HFFc6 (cell line): ENCODE measurements around the gene TIMM50. TPM values are rescaled to one million over a fixed set of nuclear protein-coding genes. Genes with fewer than 3 reads are reported as not detected.

Experiments used
- DNase-seq: peaks from one replicate; pipeline ENCODE4 v3.0.0-alpha.2; 2018
- H3K27ac Mint-ChIP-seq: 2 replicates; pipeline ENCODE4 v1.8.0; 2020; ENCODE audit warnings: mild to moderate bottlenecking, mixed read lengths
- H3K27me3 Mint-ChIP-seq: 2 replicates; pipeline ENCODE4 v1.8.0; 2021; ENCODE audit warnings: mild to moderate bottlenecking, moderate library complexity, mixed read lengths; ENCODE audit not compliant: insufficient read depth
- H3K36me3 Mint-ChIP-seq: 2 replicates; pipeline ENCODE4 v1.8.0; 2021; ENCODE audit warnings: low read depth, mixed read lengths
- H3K4me1 Mint-ChIP-seq: 2 replicates; pipeline ENCODE4 v1.8.0; 2020; ENCODE audit warnings: low read depth, mixed read lengths
- H3K4me3 Mint-ChIP-seq: 2 replicates; pipeline ENCODE4 v1.8.0; 2020; ENCODE audit warnings: mild to moderate bottlenecking, moderate library complexity, mixed read lengths
- H3K9me3 Mint-ChIP-seq: 2 replicates; pipeline ENCODE4 v1.8.0; 2020; ENCODE audit warnings: mild to moderate bottlenecking, mixed read lengths
- CTCF ChIP-seq: fragments of 200-600 bp; sonication (generic); IDR thresholded peaks from 2 replicates; pipeline ENCODE4 v1.5.0; 2021; ENCODE audit warnings: antibody characterized with exemption, mild to moderate bottlenecking
- long read RNA-seq: library from polyadenylated mRNA; unstranded; transcript quantifications from one replicate; pipeline ENCODE4 v2.0.0, GENCODE V29; 2019
- total RNA-seq, 6 experiments: library from RNA; stranded (reverse); fragmentation: NEBNext Ultra II Directional; extraction: Animal tissue kit (Norgen Biotek cat#: 25700); gene quantifications; 2 replicates in 1 of 6; 3 replicates in 5 of 6; pipeline ENCODE4 v1.2.3, GENCODE V29; 2021

Gene TIMM50
- 100 to 1,000 TPM in 1 of 6 experiments, 10 to 100 TPM in 5; 86.2 to 104 (median 92.5) TPM for total RNA-seq
- long read RNA-seq, transcript TIMM50-201 (11 exons, 1,612 nt) = major isoform, 125 of 145 reads
- long read RNA-seq, partial matches to known transcripts = 1 of 145 reads
- long read RNA-seq, other reads (novel, unspliced or antisense) = 15 of 145 reads

- peaks cover 16% of the 10 kb centered on the region for H3K36me3 Mint-ChIP-seq
- H3K27me3 Mint-ChIP-seq = peaks cover 6% of the 10 kb centered on the region
- DNase-seq = peak; percentile 93
- peaks cover 21% of the 10 kb centered on the region for H3K4me1 Mint-ChIP-seq
- peak within 1 kb of the TSS; percentile 97 for H3K27ac Mint-ChIP-seq
- H3K9me3 Mint-ChIP-seq = no peaks in the 10 kb centered on the region
- H3K4me3 Mint-ChIP-seq = peak within 1 kb of the TSS; percentile 99
- TF ChIP-seq CTCF = no peak
These were observed at the start of gene TIMM50 for GRCh38 chr19:39480337-39481228. TIMM50 (plus strand) TSS chr19:39480838; CDS start chr19:39480854, 16 bp downstream.

- peaks cover 59% of the 10 kb centered on the region for H3K4me1 Mint-ChIP-seq
- H3K4me3 Mint-ChIP-seq = no peak overlapping the region; the same call in 1 of the 2 replicates
- peaks cover 32% of the 10 kb centered on the region for H3K36me3 Mint-ChIP-seq
- no peak for DNase-seq
- TF ChIP-seq CTCF = no peak
- peaks cover 26% of the 10 kb centered on the region for H3K27me3 Mint-ChIP-seq
- peak overlapping the region; percentile 98 for H3K27ac Mint-ChIP-seq
- peaks cover 6% of the 10 kb centered on the region for H3K9me3 Mint-ChIP-seq
These were observed 48.0 kb upstream of the TIMM50 start for GRCh38 chr19:39432677-39433025.

DNA sequence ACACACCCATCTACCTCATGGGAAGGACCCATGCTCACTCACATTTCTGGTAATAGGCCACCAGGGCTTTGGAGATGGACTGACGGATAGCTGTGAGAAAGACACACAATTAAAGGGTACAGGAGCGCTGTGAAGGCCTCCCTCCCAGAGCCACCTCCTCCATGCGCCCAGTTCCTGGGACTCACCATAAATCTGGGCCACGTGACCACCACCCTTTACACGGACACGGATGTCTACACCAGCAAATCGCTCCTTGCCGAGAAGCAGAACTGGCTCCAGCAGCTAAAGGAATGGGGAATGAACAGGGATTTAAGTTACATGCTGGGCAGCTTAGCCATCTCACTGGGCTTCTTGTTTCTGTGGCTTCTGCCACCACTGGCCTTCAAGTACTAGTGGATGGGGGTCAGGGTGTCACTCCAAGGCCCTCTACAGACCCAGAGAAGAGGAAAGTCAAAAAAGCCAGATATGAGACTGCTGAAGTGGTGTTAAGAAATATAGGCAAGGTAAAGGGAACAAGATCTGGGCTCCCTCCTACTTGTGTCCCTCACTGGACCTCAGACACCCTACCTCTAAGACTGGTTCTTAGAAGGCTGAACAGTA lies 47.1 kb upstream of the TIMM50 start:
- no peak for DNase-seq
- TF ChIP-seq CTCF = no peak
- Mint-ChIP-seq H3K9me3 (peaks cover 6% of the 10 kb centered on the region), H3K4me1 (peaks cover 57% of the 10 kb centered on the region), H3K27ac (peak overlapping the region; percentile 98), H3K4me3 (peak overlapping the region; percentile 100), H3K27me3 (peaks cover 25% of the 10 kb centered on the region), H3K36me3 (peaks cover 32% of the 10 kb centered on the region)

DNA sequence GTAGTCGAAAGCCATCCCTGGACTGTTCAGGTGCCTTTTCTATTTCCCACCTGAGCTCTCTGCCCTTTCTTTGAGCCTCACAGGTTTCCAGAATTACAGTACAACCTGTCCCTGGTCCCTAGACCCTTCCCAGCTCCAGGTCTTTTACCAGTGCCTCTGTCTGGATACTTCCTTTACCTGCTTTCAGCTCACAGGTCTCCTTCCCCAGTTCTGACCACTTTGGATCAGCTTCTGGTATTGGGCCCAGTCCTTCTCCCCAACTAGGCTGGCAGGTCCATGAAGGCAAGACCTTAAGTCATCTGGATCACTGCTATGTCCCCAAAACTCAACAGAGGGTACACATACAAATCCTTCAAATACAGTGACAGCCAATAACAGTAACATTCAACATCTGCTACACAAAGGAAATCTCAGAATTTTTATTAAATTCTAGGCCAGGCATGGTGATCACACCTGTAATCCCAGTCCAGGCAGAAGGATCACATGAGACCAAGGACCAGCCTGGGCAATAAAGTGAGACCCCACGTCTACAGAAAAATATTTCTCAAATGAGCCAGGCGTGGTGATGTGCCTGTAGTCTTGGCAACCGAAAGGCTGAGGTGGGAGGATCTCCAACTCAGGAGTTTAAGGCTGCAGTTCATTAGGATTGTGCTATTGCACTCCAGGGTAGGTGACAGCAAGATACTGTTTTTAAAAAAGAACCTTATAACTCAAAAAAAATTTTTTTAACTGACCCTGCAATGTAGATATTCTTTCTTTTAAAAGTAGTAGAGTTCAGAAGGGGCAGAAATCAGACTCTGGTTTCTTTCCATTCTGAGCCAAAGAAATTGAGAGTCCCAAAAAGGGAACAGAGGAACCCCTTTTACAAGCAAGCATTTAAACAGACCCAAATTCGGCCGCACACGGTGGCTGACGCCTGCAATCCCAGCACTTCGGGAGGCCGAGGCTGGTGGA lies 46.2 kb upstream of the TIMM50 start:
- DNase-seq = no peak
- TF ChIP-seq CTCF = no peak
- Mint-ChIP-seq H3K4me3 (peak overlapping the region; percentile 100), H3K9me3 (peaks cover 6% of the 10 kb centered on the region), H3K36me3 (peaks cover 32% of the 10 kb centered on the region), H3K27ac (peak overlapping the region; percentile 98), H3K27me3 (peaks cover 18% of the 10 kb centered on the region), H3K4me1 (peaks cover 49% of the 10 kb centered on the region)
